NCI-H2227 treated with DMSO at 0.1 percent for 48 hours (cell line): Measurements from ENCODE around the gene C19orf73.
"Not testable (repeated sequence)": the region's sequence is repeated elsewhere in the genome, so short reads cannot be mapped to it uniquely, and the experiment has no call there.

Source experiments
- DNase-seq: peaks from one replicate; lab custom pipeline; 2025; lab: John Stamatoyannopoulos, UW

The C19orf73 gene

DNA sequence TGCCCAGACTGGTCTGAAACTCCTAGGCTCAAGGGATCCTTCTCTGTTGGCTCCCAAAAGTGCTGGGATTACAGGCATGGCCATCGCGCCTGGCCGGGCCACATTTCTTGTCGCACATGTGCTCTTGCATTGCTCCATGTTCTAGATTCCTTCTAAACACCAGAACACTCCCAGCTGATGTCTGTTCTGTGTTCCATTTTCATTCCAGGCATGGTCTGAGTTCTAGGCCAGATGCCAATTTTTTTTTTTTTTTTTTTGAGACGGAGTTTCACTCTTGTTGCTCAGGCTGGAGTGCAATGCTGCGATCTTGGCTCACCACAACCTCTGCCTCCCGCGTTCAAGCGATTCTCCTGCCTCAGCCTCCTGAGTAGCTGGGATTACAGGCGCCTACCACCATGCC, 2.9 kb upstream of the C19orf73 start:
- not testable (repeated sequence) for DNase-seq

DNA sequence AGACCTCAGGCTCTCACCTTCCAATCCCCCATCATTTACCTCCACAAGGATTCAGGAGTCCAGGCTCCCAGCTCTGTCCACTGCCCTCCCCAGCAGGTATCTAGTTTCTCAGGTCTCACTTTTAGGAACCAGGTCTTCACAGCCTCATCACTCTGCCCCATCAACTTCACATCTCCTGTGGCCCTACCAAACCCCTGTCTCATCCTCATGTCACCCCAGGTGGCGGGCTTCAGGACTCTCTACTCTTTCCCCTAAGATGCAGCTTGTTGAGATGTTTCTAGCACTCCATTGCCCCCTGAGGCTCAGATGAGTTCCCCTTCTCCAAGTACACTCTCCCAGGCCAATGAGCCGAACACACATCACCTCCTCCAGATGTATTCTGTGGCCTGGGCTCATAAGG, 1.9 kb upstream of the C19orf73 start:
- DNase-seq = no peak

DNA sequence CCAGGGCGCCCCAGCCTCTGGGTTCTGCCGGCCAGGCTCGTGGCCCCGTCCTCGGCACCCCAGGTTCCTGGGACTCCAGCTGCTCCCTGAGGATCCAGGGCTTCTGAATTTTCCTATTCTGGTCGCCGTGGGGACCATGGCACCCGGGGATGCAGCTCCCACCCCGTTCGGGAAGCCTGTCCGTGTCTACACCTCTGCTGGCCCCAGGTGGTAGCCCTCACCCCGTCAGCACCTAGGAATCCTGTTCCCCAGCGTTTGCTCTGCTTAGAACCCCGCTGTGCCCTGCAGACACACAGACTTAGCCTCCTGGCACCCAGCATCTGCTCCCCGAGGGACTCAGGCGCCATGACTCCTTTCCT, 1.4 kb upstream of the C19orf73 start:
- DNase-seq = no peak

DNA sequence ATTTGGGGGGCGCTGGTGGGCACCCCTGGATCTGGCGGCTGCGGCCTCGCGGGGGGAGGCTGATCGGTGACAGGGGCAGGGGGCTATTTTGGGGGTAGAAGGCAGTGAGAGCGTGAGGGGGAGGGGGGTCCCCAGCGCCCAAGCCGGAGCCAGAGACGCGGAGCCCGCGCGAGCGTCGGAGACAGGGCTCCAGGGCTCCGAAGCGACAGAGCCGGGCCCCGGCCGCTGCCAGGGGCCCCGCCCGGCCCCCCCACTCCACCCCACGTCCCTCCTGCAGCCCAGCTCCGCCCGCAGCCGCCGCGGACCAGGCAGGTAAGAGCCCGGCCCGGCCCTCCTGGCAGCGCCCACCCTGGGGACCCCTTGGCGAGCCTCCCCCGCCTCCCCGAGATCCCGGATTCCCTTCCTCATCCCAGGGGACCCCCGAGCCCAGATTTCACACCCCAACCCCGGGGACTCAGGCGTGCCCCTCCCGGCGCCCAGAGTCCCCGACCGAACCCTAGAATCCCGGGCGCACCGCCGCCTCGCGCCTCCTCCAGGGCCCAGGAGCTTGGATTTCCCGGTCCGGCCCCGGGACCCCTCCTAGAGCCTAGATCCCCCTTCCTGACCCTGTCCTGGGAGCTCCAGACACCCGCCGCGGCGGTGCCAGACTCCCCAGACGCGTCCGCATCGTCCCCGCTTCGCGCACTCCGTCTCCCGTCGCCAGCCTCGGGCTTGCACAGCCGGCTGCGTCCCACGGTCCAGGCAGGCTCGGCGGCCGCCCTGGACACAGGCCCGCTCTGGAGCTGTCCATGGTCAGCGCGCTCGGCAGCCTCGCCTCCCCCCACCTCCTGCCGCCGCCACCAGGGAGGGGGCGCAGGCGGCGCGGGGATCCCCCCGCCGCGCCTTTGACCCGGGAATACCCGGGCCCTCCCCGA, 725 bp upstream of the C19orf73 start, which contains the start of gene PPFIA3:
Gene PPFIA3, plus strand, starts transcription at position 134 of the 914 bp plus-strand sequence. CDS start 8,330 bp downstream, outside the sequence.
- no peak for DNase-seq

DNA sequence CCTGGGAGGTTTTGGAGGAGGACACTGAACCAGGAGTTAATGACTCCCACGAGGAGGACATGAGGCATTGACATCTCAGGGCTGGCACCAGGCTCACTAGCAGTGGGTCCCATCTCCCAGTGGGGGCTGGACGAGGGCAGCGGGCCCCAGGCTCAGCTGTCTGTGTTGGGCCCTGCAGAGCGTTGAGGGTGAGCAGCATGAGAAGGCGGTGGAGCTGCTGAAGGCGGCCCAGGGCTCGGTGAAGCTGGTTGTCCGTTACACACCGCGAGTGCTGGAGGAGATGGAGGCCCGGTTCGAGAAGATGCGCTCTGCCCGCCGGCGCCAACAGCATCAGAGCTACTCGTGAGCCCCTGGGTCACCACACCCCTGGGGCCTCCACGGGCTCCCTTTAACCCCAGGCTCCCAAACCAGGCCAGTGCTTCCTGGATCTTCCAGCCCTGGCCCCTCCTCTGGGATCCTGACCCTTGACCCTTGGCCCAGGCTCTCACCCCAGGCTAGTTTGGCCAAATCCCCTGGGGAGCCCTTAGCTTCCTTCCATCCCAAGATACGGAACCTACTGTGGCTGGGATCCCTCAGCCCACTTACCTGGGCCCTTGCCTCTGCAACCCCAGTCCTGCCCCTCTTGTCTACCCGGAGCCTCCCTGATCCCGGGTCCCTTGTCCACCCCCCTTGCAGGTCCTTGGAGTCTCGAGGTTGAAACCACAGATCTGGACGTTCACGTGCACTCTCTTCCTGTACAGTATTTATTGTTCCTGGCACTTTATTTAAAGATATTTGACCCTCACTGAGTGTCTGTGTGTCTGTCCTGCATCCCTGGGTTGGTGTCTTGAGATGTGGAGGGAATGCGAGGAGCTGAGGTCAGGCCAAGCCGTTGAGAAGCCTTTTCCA, 1.0 kb downstream of the C19orf73 start:
- no peak for DNase-seq

DNA sequence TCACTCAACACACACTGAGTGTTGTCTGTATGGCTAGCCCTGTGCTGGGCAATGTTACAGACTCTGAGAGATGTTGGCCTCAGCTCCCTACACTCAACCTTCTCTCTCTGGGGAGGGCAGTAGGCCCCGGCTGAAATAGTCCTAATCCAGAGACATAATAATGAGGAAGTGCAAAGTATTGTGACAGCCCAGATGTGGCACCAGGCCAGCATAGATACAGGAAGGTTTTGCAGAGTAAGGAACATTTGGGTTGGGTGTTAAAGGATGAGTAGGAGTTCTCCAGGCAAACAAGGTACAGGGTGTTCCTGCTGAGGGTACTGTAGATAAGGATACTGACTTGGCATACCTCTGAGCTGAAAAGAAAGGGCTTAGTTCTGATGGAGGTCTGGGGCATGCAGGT, 2.4 kb downstream of the C19orf73 start:
- DNase-seq = no peak

DNA sequence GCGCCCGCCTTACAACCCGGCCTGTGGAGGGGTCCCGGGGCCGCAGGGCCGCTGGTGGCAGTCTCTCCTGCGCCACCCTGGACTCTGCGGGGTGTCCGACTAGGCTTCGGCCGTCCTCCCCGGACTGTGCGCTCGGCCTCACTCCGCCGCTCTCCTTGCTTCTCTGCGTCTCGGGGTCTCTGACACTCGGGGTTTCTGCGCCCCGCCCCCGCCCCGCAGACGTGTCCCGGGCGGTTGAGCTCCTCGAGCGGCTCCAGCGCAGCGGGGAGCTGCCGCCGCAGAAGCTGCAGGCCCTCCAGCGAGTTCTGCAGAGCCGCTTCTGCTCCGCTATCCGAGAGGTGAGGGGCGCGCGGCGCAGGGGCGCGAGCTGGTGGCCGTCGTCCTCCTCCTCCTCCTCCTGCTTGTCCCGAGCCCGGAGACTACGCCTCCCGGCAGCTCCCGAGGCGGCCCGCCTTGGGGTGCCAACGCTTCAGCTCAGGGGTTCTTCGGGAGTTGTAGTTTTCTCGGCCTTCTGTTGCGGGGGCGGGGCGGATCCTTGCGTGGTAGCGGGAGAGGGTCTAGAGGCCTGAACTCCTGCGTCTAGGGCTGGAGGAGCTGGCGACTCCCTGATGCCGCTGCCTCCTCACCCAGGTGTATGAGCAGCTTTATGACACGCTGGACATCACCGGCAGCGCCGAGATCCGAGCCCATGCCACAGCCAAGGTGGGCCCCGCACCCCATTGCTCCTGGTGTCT, 4.1 kb downstream of the C19orf73 start:
- DNase-seq = peak; percentile 53

DNA sequence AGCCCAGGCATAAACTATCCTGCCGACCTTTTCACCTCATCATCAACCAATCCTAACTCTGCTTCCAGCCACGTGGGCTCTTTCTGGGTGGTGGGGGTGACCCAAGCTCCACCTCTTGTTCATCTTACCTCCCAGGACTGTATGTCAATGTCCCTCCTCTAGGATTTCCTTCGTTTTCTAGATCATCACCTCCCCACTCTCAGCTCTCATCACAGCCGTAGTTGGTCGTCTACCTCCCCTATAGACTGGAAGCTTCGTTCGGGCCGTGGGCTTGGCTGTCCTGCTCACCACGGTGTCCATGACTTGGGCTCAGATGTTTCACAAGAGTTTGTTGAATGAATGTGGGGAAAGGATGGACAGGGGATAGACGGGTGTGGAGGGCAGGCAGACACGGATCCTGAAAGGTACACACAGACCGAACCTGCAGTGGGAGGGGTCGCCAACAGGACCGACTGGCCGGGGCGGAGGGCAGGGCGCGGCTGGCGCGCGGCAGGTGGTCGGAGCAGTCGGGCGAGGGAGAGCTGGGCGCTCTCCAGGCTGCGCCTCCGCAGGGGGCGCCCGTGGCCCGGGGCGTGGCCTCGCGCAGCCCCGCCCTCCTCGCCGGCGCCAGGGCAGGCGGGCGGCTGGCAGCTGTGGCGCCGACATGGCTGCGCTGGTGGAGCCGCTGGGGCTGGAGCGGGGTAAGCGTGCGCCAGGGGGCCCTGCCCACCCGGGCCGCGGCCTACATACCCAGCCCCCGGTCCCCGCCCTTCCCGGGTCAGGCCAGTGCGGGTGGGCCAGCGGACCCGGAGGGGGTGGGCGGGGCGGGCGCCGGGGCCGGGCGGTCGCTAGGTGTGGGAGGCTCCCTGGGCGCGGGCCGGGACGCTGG, 4.9 kb downstream of the C19orf73 start, which contains the start of gene LIN7B:
Gene LIN7B, plus strand, starts transcription at position 609 of the 868 bp plus-strand sequence. Its CDS starts 35 bp downstream, at position 644.
- DNase-seq = peak; percentile 33

DNA sequence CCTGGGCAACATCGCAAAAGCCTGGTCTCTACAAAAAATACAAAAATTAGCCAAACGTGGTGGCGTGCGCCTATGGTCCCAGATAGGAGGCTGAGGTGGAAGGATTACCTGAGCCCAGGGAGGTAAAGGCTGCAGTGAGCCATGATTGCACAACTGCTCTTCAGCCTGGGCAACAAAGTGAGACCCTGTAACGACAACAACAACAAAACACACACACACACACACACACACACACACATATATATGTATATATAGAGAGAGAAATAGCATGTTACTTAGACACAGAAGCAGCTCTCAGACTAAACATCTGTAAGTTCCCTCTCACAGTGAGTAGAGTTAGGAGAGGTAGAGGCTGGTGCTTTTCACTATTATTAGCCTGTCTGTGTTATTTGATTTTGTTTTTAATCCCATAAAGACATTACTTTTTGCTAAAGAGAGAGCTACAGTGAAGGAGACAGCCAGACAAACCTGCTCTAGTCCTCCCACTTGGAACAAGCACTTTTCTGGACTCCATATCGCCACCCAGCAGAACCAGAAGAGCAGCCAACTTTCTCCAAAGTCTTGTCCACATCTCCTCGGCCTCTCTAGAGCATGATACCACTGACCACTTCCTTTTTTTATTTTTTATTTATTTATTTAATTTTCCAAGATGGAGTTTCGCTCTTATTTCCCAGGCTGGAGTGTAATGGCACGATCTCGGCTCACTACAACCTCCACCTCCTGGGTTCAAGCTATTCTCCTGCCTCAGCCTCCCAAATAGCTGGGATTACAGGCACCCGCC, 7.5 kb downstream of the C19orf73 start:
- DNase-seq = no peak

DNA sequence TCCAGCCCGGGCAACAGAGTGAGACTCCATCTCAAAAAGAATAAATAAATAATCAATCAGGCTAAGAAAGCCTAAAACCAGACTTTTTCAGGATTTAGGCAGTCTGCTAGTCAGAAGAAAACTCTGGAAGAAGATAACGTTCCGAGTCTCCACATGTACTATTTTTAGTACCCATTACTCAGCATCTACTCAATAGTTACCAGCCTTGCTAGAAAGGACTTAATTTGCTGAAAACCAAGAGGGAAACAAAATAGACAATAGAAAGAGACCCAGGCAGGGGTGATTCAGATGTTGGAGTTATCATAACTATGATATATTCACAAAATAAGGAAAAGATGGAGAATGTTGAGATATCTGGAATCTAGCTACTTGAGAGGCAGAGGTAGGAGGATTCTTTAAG, 8.4 kb downstream of the C19orf73 start:
- DNase-seq = no peak

DNA sequence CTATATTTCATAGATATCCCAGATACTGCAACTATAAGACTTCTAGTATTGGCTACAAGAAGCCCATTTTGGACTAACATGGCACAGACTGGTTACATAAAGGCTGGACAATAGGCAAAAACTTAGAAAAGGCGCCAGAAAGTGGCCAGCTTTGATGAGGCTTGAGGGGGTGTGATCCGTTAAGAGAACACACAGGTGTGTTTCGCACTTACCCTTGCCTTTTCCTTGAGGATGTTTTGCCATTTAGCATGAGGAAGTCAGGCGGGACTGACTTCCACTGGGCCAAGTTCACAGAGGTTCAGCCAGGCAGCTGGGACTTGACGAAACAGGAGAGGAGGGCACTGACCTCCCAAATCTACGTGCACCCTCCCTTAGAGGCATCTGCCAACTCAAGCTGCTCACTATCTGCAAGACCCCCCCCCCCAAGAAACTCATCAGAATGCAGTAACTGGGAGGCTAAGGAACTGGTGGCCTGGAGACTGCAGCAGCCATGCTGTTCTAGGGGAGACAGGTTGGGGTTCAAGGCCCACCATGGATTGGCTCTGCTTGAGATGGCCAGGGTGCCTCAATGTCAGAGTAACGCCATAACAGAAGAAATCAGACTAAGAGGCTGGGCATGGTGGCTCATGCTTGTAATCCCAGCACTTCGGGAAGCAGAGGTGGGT, 9.2 kb downstream of the C19orf73 start:
- DNase-seq = no peak

DNA sequence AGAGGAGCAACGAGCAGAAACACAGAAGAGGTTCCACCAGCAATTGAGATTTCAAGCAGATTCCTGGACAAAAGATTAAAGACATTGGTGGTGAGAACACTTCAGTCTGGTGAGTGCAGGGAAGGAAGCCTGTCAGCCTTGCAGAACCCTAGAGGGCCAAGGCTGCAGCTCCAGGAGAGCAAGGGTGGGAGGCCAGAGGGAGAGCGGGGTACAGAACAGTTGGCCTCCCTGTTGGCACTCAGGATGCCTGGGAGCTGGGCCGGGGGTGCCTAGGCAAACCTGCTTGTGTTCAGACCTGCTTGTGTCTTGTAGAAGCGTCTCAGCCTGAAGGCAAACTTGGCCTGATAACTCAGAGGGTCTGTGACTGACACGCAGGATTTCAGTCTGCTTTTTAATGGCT, 9.9 kb downstream of the C19orf73 start:
- no peak for DNase-seq

DNA sequence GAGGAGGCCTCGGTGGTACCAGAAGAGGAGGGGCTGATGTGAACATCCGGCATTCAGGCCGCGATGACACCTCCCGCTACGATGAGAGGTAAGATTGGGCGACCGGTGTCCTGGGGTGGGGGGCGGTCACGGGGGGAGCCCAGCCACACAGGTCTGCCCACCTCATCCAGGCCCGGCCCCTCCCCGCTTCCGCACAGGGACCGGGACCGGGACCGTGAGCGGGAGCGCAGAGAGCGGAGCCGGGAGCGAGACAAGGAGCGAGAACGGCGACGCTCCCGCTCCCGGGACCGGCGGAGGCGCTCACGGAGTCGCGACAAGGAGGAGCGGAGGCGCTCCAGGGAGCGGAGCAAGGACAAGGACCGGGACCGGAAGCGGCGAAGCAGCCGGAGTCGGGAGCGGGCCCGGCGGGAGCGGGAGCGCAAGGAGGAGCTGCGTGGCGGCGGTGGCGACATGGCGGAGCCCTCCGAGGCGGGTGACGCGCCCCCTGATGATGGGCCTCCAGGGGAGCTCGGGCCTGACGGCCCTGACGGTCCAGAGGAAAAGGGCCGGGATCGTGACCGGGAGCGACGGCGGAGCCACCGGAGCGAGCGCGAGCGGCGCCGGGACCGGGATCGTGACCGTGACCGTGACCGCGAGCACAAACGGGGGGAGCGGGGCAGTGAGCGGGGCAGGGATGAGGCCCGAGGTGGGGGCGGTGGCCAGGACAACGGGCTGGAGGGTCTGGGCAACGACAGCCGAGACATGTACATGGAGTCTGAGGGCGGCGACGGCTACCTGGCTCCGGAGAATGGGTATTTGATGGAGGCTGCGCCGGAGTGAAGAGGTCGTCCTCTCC, 11.1 kb downstream of the C19orf73 start:
- no peak for DNase-seq

DNA sequence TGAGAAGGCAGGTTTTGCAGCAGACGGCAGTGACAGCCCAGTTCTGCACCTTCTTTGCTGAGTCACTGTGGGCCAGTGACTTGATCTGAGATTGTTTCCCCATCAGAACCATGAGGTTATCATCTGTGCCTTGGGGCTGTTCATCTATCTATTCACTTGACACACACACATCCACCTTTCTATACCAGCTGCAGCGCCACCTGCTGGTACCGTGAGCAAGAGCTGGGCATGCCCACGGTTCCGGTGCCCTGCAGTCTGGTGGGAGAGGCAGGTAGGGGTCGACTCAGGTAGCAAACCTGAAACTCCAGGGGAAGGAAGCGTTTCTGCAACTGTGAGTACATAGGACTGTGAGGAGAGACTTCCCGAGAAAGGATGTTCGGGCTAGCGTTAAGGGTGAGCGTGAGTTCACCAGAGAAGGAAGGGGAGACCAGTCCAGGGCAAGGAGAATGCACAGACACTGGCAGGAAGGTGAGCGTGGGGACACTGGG, 12.3 kb downstream of the C19orf73 start:
- DNase-seq = no peak

DNA sequence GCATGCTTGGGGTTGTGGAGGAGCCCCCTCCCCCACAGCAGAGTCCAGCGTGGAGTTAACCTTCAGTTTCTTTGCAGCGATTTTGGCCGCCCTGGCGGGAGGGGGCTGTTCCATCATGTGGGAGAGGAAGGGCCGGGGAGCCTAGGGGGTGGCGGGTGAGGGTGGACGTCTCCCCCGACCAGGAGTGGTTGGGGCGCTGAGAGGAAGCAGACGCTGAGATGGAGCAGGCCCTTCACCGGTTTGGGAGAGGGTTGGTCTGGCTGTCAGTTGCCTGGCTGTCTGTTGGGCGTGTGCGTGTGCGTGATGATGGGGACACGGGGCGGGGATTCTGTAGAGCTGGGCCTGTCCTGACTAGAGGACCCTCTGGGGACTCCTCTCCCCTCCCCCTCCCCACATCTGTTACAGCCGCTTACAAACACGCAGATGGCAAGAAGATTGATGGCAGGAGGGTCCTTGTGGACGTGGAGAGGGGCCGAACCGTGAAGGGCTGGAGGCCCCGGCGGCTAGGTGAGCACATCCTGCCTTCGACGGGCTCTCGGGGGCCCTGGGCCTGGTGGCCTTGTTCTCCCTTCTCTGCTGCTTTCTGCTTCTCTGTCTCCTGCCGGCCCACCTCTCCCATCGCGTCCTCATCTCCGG, 14.6 kb downstream of the C19orf73 start:
- no peak for DNase-seq

DNA sequence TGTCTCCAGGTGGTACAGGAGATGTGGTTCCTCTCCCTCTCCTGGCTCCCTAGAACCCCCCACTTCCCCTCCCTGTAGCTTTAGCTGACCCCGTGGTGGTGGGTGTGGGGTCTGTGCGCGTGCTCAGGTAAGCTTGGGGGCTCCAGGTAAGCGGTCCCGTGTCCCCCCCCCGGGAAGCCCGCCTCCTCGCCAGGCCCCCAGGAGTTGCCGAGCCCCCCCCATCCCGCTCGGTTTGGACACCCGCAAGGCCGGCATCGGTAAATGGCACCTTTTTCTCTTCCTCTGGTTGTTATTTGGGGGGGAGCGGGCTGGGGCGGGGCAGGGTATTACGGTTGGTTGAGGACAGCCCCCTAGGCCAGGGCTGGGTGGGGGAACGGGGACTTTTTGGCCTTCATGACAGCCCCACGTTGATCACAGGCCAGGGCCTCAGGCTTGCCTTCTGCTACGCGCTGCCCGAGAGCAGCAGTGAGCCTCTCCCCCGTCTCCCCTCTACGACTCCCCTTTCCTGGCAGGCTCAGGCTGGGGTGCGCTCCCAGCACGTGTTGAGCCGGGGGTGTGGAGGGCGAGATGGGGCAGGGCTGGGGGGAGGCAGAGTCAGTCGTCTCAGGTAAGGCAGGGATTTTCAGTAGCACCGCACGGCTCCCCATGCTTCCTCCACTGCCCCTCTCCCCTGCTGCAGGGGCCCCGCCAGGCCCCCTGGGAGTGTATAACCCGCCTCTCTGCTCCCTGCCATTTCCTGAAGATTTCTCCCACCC, 15.4 kb downstream of the C19orf73 start:
- no peak for DNase-seq

DNA sequence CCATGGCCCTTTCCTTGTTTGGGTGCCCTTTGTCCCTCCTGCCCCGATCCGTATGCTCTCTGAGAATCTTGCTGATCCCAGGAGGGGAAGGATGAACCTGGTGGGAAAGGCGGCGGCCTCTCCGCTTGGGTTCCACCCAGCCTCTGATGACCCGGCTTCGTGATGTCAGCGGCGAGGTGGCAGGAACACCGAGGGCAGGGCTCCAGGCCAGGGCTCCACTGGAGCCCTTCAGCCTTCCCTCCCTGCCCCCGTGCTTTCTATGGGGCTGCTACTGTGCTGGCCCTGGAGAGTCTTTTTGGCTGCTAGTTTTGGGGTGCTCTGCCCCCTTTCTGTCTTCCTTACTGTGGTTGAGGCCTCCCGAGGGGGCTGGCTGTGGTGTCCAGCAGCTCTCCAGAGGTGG, 16.6 kb downstream of the C19orf73 start:
- no peak for DNase-seq
